Mucosa of stomach (tissue), 1 donor: Measurements from ENCODE around the gene CCDC57.
A peak's percentile ranks its signal among the peaks of the same experiment; 100 is the strongest.

Experiments
- H3K27me3 ChIP-seq: one replicate; pipeline ENCODE4 v1.7.0; 2013; ENCODE audit warnings: mild to moderate bottlenecking, low read length; ENCODE audit not compliant: control insufficient read depth, insufficient read depth
- H3K36me3 ChIP-seq: one replicate; pipeline ENCODE4 v1.7.0; 2013; ENCODE audit warnings: low read length; ENCODE audit not compliant: control insufficient read depth, insufficient read depth
- H3K4me1 ChIP-seq: one replicate; pipeline ENCODE4 v1.7.0; 2013; ENCODE audit warnings: mild to moderate bottlenecking, low read length; ENCODE audit not compliant: control insufficient read depth, insufficient read depth
- H3K4me3 ChIP-seq: one replicate; pipeline ENCODE4 v1.7.0; 2013; ENCODE audit warnings: low read length
- H3K9ac ChIP-seq: one replicate; pipeline ENCODE4 v1.7.0; 2013; ENCODE audit warnings: mild to moderate bottlenecking, low read length, moderate library complexity
- H3K9me3 ChIP-seq: one replicate; pipeline ENCODE4 v1.7.0; 2013; ENCODE audit warnings: mild to moderate bottlenecking, low read length, moderate library complexity; ENCODE audit not compliant: control insufficient read depth
- donor health status: Pancreatic carcinoma.

The CCDC57 gene

DNA sequence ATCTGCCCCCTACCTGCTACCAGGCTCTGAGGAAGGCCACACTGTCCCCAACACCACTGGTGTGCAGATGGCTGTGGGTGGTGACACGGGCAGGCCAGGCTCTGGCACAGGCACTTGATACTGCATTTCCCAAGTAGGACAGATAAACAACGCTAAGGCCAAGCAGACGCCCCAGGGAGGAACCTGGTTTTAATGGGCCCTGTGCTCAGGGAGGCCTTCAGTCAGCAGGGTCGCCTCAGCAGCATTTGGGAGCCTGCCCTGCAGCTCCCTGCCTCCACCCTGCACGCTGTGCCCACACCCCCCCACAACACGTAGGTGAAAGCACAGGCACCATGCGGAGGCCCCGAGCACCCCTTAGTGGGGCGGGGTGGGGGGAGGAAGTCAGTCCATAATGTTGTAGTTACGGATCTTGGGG, 111.3 kb downstream of the CCDC57 start:
- Histone ChIP-seq H3K27me3 (no peaks in the 10 kb centered on the region), H3K9me3 (no peaks in the 10 kb centered on the region), H3K4me1 (peaks cover 67% of the 10 kb centered on the region), H3K4me3 (no peak overlapping the region), H3K9ac (no peak overlapping the region), H3K36me3 (no peaks in the 10 kb centered on the region)

DNA sequence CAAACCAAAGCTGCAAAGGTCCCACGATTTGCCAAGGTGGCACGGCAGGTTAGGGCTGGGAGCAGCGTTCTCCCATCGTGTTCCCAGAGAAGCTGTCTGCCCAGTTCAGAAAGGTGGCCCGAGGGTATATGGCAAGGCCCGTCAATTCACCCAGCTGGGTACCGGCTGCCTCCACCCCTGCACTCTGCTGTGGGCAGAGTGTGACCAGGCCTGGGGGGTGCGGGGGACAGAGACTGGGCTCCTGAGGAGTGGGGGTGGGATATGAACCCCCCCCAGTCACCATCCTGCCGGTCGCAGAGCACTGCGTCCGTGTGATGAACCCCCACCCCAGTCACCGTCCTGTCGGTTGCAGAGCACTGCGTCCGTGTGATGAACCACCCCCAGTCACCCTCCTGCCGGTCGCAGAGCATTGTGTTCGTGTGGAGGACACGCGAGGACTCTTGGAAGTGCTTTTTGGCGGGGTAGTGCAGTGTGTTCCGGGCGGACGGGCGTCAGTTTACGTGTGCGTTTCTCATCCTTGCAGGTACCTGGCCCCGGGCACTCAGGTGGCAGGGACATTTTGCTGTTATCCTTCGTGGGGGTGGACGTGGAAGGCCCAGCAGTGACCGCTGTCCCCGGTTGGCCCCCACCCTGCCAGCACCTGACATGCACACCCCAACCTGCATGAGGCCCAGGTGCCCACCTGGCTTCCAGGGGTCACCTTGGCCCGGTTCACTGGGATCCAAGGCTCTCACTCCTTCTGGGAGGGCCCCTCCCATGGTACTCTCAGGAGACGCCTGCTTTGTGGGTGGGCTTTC, 111.9 kb downstream of the CCDC57 start:
- Histone ChIP-seq H3K36me3 (no peaks in the 10 kb centered on the region), H3K9ac (no peak overlapping the region), H3K4me1 (peaks cover 67% of the 10 kb centered on the region), H3K27me3 (no peaks in the 10 kb centered on the region), H3K4me3 (no peak overlapping the region), H3K9me3 (no peaks in the 10 kb centered on the region)

DNA sequence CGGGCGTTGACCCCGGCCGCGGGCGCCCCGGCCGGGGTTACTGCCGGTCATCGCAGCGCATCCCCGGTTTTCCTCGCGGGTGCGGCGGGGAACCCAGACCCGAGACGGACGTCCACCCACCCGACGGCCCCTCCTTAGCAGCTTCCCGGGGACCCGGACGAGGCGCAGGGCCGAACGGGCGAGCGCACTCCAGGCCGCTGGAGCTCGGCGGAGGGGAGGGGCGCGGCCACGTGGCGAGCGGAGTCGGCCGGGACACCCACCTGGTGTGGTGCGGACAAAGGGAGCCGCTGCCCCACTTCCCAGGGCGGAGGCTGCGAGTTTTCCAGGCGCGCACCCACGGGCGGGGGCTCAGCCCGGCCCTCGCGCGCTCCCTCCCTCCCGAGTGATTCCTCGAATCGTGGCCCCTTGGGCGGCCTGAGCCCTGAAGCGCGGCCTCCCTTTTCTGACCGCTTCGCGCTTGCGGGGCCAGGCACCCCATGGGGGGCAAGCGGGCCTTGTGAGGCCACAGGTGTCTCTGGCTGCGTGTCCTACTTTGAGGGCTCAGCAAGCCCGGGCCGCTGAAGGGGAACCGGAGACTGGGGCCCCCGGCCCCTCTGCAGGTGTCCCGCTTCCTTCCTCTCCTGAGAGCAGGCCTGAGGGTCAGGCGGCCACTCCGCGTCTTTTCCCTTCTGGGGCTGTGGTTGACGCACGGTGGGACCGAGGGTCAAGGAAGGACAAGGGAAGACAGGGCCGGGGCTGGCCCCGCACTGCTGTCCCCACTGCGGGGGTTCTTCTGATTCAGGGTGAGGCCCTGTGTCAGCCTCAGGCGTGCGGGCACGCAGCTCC, 113.5 kb downstream of the CCDC57 start:
- no peaks in the 10 kb centered on the region for H3K27me3 ChIP-seq
- no peaks in the 10 kb centered on the region for H3K9me3 ChIP-seq

DNA sequence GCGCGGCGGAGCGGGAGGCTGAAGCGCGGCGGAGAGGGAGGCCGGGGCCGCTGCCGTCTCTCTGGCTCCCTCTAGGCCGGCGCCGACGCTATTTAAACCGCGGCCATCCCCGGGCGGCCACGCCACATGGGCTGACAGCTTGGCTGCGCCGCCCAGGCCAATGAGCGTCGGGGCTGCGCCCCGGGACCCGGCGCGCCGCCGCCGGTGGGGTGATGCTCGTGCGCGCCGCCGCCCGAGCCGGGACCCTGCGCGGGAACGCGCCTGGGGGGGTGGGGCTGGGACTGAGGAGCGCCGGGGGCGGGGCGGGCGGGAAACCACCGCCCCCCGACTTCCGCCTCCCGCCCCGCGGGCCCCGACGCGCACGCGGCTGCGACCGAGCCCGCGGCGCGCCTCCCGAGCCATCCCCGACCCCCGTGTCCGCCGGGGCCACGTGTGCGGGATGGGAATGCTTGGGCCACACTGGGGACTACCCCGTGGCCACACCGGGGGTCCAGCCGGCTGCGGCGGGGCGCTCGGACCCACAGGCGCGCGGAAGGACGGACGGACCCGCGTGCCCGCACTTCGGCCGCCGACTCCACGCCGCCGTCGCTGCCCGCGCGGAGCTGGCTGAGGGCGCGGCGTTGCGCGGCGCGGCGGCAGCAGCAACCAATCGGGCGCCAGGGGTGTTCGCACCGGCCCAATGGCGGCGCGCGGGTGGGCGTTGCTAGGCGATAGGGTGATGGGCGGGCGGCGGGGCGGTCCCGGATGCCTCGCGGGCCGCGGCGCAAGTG, 114.3 kb downstream of the CCDC57 start, which contains the start of gene FASN:
TSS of gene FASN (minus strand) at position 68 of the 770 bp plus-strand sequence. CDS start 1,791 bp downstream, outside the sequence.
- Histone ChIP-seq H3K9me3 (no peaks in the 10 kb centered on the region), H3K4me3 (peak within 1 kb of the TSS; percentile 18), H3K9ac (peak within 1 kb of the TSS; percentile 74), H3K36me3 (peaks cover under 1% of the 10 kb centered on the region), H3K4me1 (peaks cover 50% of the 10 kb centered on the region), H3K27me3 (no peaks in the 10 kb centered on the region)

More for the DNA sequence above, 113.5 kb downstream of the CCDC57 start:
- Histone ChIP-seq H3K36me3 (no peaks in the 10 kb centered on the region), H3K4me3 (peak overlapping the region; percentile 14), H3K4me1 (peaks cover 58% of the 10 kb centered on the region), H3K9ac (peak overlapping the region; percentile 70)

DNA sequence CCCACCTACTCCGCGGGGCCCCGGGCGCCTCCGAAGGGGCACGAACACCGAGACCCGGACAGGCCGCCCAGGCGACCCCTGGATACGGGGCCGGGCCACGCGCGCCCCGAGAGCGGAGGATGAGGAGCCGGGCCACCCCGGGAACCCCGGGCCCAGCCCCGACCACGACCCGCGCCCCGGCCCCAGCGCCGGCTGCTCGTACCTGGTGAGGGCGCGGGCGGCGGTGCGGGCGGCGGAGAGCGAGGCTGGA, 114.8 kb downstream of the CCDC57 start:
- H3K4me1 ChIP-seq = peaks cover 47% of the 10 kb centered on the region
- H3K27me3 ChIP-seq = no peaks in the 10 kb centered on the region
- peak overlapping the region; percentile 18 for H3K4me3 ChIP-seq
- no peaks in the 10 kb centered on the region for H3K9me3 ChIP-seq
- H3K36me3 ChIP-seq = peaks cover 5% of the 10 kb centered on the region
- H3K9ac ChIP-seq = peak overlapping the region; percentile 74

DNA sequence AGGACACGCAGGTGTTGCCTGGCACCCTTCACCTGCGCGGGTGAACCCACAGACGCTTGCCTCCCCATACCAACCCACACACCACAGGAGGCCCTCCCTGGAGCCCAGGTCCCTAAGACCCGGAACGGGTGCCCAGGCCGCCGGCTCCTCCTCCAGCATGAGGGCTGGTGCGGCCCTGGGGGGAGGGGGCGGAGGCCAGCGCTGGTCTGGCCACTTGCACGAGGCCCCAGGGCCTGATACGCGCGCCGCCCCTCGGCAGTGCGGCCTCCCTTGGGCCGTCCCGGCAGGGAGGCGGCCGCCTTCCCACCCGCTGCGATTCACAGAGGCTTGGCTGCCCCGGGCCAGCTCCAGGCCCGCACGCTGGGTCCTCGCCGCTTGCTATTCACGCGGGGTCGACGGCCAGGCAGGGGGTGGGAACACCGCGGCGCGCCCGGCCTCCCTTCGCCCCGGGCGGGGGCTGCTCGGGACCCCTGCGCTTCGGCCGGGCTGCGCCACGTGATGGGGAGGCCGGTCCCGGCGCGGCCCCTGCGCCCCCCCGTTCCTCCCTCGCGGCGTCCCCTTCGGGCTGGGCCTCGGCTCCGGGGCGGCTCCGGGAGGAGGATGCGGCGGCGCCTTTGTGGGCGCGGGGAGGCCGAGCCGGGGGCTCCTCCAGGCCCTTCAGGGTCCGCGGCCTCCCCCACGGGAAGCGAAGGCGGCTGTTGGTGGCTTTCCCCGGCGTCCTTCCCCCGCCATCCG, 115.3 kb downstream of the CCDC57 start:
- peaks cover 5% of the 10 kb centered on the region for H3K36me3 ChIP-seq
- H3K9me3 ChIP-seq = no peaks in the 10 kb centered on the region
- H3K4me3 ChIP-seq = peak overlapping the region; percentile 18
- H3K27me3 ChIP-seq = no peaks in the 10 kb centered on the region
- H3K9ac ChIP-seq = peak overlapping the region; percentile 74
- H3K4me1 ChIP-seq = peaks cover 47% of the 10 kb centered on the region

DNA sequence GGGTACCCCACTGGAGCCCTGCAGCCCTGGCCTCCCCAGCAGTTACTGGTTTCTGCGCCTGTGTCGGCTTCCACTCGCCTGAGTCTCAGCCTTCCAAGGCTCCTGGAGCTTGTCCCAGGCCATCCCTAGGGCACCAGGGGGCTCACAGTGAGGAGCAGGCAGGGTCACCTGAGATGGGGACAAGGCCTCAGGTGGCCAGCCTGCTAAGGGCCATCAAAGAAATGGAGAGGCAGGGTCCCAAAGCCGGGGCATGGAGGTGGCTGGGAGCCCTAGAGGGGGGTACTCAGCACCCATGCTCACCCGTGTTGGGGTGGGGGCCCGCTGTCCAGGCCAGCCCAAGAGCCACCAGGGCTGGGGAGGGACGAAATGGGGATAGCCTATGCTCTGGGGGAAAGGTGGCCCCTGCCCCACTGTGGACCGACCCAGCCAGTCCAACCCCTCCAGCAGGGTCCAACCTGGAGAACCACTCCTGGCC, 115.9 kb downstream of the CCDC57 start:
- H3K9ac ChIP-seq = peak overlapping the region; percentile 74
- no peaks in the 10 kb centered on the region for H3K27me3 ChIP-seq
- H3K4me1 ChIP-seq = peaks cover 45% of the 10 kb centered on the region
- peak overlapping the region; percentile 18 for H3K4me3 ChIP-seq
- peaks cover 5% of the 10 kb centered on the region for H3K36me3 ChIP-seq
- no peaks in the 10 kb centered on the region for H3K9me3 ChIP-seq

DNA sequence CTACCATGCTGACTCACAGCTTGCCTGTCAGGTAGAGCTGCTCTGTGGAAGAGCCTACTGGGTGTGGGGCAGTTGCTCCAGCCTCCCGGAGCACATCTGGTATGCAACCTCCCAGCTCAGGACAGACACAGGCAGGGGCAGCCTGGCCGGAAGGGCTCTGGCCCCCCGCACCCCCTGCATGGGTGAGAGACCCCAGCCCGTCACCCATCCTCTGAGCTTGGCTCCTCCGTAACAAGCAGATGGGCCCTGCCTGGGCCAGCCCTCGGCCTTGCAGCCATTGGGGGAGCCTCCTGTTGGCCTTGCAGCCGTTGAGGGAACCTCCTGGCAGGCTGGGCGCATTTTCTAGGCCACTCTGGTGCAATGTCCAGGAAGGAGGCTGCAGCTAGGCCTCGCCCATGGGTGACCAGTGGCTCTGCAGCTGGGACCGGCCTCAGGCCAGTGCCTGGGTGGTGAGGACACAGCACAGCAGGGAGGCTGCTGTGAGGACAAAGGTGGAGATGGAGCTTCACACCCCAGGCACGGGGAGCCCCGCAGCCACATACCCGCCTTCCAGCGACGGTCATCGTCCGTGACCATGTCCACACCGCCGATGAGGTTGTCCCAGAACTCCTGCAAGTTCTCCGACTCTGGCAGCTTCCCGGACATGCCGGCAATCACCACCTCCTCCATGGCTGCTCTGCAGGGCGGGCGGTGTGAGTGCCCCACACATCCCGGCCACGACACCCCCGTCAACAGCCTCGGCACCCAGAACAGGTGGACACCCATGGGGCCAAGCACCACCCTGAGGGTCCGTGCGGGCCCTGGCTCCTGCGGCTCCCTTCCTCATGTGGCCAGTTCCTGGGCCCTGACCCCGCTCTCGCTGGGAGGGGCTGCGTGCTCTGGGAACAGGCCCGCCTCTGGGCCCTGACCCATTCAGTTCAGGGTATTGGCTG, 116.6 kb downstream of the CCDC57 start:
- Histone ChIP-seq H3K4me1 (peaks cover 38% of the 10 kb centered on the region), H3K9ac (peak overlapping the region; percentile 74), H3K4me3 (no peak overlapping the region)

DNA sequence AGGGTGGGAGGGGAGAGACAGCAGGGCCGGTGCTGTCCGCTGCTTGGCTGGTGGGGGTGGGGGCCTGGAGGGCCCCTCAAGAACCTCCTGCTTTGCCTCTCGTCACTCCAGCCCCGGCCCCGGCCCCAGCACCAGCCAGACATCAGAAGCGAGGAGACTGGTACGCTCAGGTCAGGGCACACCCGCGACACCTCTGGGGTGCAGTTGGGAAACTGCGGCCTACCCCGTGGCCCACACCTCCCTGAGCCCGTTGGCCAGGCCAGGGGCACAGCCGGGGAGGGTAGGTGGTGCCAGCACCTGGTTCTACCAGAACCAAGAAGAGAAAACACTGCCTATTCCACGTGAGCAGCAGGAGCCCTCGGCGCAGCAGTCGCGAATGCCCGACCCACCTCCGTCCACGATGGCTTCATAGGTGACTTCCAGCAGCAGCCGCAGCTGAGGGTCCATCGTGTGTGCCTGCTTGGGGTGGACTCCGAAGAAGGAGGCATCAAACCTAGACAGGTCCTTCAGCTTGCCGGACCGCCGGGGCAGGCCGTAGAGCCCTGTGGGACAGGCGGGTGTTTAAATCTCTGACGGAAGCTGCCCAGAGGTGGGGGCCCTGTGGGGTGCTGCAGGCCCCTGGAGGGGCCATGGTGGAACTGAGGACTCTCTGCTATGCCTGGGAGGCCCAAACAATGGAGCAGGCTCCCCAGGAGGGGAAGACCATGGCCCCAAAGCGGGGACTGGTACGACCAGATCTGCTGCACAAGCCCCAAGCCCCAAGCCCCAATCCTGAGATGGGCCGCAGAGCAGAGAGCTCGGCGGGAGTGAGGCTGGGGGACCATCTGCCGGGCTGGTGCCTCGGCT, 117.5 kb downstream of the CCDC57 start:
- no peak overlapping the region for H3K4me3 ChIP-seq
- H3K9me3 ChIP-seq = no peaks in the 10 kb centered on the region
- H3K4me1 ChIP-seq = peaks cover 31% of the 10 kb centered on the region
- peak overlapping the region; percentile 8 for H3K9ac ChIP-seq
- peaks cover 14% of the 10 kb centered on the region for H3K36me3 ChIP-seq
- no peaks in the 10 kb centered on the region for H3K27me3 ChIP-seq

More for the DNA sequence above, 116.6 kb downstream of the CCDC57 start:
- peaks cover 6% of the 10 kb centered on the region for H3K36me3 ChIP-seq
- H3K27me3 ChIP-seq = no peaks in the 10 kb centered on the region
- H3K9me3 ChIP-seq = no peaks in the 10 kb centered on the region
